ENCODE results near the gene MICU1.

DNA sequence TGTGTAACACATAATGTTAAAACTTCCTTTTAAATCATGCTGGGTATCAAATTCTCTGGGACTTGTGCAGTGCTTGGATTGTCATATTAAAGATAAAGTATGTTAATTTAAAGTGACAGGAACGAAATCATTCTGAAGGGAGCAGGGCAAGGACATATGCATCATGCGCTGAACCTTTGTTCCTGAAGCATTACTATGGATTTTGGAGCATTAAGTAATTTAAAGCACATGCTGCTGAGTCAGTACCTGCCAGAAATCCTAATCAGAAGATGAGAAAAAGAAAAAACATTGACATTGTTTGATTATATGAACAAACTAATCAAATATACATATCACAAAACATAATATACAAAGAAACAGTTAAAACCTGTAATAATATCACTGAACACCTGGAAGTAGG lies 101.4 kb downstream of the MICU1 start:
- TF ChIP-seq POLR2A (IDR thresholded peaks at IDR 0.05) (no peak), POLR2AphosphoS5 (IDR thresholded peaks at IDR 0.05) (no peak), EP300 (IDR thresholded peaks at IDR 0.05) (no peak)
- TF ChIP-seq, protein P1, sequence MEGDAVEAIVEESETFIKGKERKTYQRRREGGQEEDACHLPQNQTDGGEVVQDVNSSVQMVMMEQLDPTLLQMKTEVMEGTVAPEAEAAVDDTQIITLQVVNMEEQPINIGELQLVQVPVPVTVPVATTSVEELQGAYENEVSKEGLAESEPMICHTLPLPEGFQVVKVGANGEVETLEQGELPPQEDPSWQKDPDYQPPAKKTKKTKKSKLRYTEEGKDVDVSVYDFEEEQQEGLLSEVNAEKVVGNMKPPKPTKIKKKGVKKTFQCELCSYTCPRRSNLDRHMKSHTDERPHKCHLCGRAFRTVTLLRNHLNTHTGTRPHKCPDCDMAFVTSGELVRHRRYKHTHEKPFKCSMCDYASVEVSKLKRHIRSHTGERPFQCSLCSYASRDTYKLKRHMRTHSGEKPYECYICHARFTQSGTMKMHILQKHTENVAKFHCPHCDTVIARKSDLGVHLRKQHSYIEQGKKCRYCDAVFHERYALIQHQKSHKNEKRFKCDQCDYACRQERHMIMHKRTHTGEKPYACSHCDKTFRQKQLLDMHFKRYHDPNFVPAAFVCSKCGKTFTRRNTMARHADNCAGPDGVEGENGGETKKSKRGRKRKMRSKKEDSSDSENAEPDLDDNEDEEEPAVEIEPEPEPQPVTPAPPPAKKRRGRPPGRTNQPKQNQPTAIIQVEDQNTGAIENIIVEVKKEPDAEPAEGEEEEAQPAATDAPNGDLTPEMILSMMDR (IDR thresholded peaks at IDR 0.05) = no peak

Data from upper lobe of left lung (tissue), 4 donors.